ENCODE measurements around the gene HOXB5. TPM values are rescaled to one million over a fixed set of nuclear protein-coding genes. Genes with fewer than 3 reads are reported as not detected.

The HOXB5 gene
- total and polyA plus RNA-seq, 2 of the 4 experiments (the other 2 are of a cell fraction) = 0.54 to 18.0 TPM

DNA sequence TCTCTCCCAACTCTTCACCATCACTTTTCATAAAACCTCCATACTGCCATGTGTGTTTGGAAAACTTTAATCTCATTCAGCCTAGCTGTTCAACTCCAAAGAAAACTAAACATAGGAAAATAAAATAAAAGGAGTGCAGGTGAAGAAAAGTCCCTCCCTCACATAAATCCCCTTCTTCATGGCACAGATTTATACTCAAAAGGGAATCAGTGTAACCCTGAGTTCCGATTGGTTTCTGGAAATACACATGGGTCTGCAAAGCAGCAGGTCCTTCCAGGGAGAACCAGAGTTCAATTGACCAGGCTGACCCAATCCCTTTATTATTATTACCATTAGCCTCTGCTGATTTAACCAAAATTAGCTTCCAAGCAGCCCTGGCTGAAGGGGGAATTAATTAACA is 39.8 kb downstream of the HOXB5 start:
- intact Hi-C loops (cut with micrococcal nuclease) (loop anchor here (2.0 kb wide), 1 partner anchor 21 kb away; no protein-coding TSS in a partner anchor), in situ Hi-C loops (cut with MboI; ENCODE audit: low sequenced_read_pairs) (no loop called here), dilution Hi-C loops (cut with HindIII; ENCODE audit: low sequenced_read_pairs, unreplicated experiment) (no loop called here)
- Histone ChIP-seq H4K8ac (ENCODE audit: low read depth in 2 of 2, low read length in 2 of 2) (peak overlapping the region; percentile 30 to 87; a peak in 3 of 4 replicates), H2AK5ac (ENCODE audit: low read depth, low read length) (0 out of 2 replicates have a peak overlapping the region, but pooled peaks have one; percentile 3), H3K27ac (ENCODE audit: insufficient read depth, low read length) (peak overlapping the region; percentile 93; the same call in 1 of the 2 replicates), H3K27me3 (ENCODE audit: control insufficient read depth, insufficient read depth, low read length) (no peaks in the 10 kb centered on the region), H2BK5ac (ENCODE audit: low read depth, low read length, poor library complexity, severe bottlenecking) (peak overlapping the region; percentile 96), H3K9me1 (ENCODE audit: insufficient read depth, low read length) (no peaks in the 10 kb centered on the region), H3K36me3 (ENCODE audit: control insufficient read depth, insufficient read depth, low read length) (peaks cover 35% of the 10 kb centered on the region), H3K23ac (ENCODE audit: low read depth, low read length) (peak overlapping the region; percentile 95), H2BK15ac (ENCODE audit: low read depth, low read length) (peak overlapping the region; percentile 44; the same call in 1 of the 3 replicates), H3K4me1 (ENCODE audit: control insufficient read depth, insufficient read depth, low read length) (peaks cover 49% of the 10 kb centered on the region), H3K4me3 (ENCODE audit: insufficient read depth, low read depth, low read length) (peak overlapping the region; percentile 18; the same call in 1 of the 2 replicates), H3K18ac (ENCODE audit: low read depth, low read length) (peak overlapping the region; percentile 55; the same call in 1 of the 2 replicates), H4K20me1 (ENCODE audit: insufficient read depth, low read length) (0 out of 2 replicates have a peak, but pooled peaks cover 4% of the 10 kb centered on the region), H3K4ac (ENCODE audit: low read depth, low read length) (peak overlapping the region; percentile 81), H2AK9ac (replicated peaks; ENCODE audit: low read depth, low read length, poor library complexity) (peak overlapping the region; percentile 38), H4K5ac (ENCODE audit: low read depth, low read length) (peak overlapping the region; percentile 53; the same call in 1 of the 2 replicates), H3K14ac (replicated peaks; ENCODE audit: low read depth, low read length) (peak overlapping the region; percentile 23), H3K4me2 (ENCODE audit: low read depth, low read length) (peak overlapping the region; percentile 92), H3K56ac (ENCODE audit: extremely low read depth, insufficient read depth, low read length) (peak overlapping the region; percentile 63), H4K91ac (ENCODE audit: insufficient read depth, low read depth, low read length) (peak overlapping the region; percentile 79), H2BK120ac (ENCODE audit: low read depth, low read length) (peak overlapping the region; percentile 83), H2BK20ac (ENCODE audit: low read depth, low read length) (peak overlapping the region; percentile 37; the same call in 1 of the 2 replicates), H3K79me1 (ENCODE audit: low read depth in 1 of 2, low read length in 2 of 2) (no peaks in the 10 kb centered on the region; a peak in 1 of 4 replicates), H3K9ac (ENCODE audit: low read depth, low read length) (peak overlapping the region; percentile 91), H3K9me3 (ENCODE audit: control insufficient read depth, insufficient read depth, low read length) (no peaks in the 10 kb centered on the region), H2AFZ (replicated peaks; ENCODE audit: low read length, poor library complexity) (no peak overlapping the region)
- TF ChIP-seq CEBPB (IDR thresholded peaks at IDR 0.05; ENCODE audit: low read depth, low read length) (no peak), RFX5 (IDR thresholded peaks at IDR 0.05; ENCODE audit: low read depth, low read length) (no peak), POLR2A (IDR thresholded peaks at IDR 0.05; ENCODE audit: low read depth, low read length) (no peak), SMC3 (IDR thresholded peaks at IDR 0.05; ENCODE audit: low read depth, low read length) (no peak), MAFK (IDR thresholded peaks at IDR 0.05; ENCODE audit: low read depth, low read length) (no peak), MAZ (IDR thresholded peaks at IDR 0.05; ENCODE audit: borderline replicate concordance, low read depth, low read length) (no peak), MXI1 (IDR thresholded peaks at IDR 0.05; ENCODE audit: borderline replicate concordance, low read depth, low read length) (no peak), BHLHE40 (IDR thresholded peaks at IDR 0.05; ENCODE audit: low read depth, low read length) (no peak), CTCF (conservative IDR thresholded peaks at IDR 0.05; ENCODE audit: low read depth, low read length) (no peak), ELK1 (IDR thresholded peaks at IDR 0.05; ENCODE audit: borderline replicate concordance, low read depth, low read length) (no peak), FOS (IDR thresholded peaks at IDR 0.05; ENCODE audit: low read depth, low read length) (no peak), CHD1 (IDR thresholded peaks at IDR 0.05; ENCODE audit: low read depth, low read length) (no peak), NFE2L2 (IDR thresholded peaks at IDR 0.05; ENCODE audit: low read depth, low read length) (no peak), RCOR1 (IDR thresholded peaks at IDR 0.05; ENCODE audit: insufficient replicate concordance, low read length) (no peak), RAD21 (IDR thresholded peaks at IDR 0.05; ENCODE audit: low read length) (no peak)
- TF ChIP-seq, protein P1, sequence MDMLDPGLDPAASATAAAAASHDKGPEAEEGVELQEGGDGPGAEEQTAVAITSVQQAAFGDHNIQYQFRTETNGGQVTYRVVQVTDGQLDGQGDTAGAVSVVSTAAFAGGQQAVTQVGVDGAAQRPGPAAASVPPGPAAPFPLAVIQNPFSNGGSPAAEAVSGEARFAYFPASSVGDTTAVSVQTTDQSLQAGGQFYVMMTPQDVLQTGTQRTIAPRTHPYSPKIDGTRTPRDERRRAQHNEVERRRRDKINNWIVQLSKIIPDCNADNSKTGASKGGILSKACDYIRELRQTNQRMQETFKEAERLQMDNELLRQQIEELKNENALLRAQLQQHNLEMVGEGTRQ (IDR thresholded peaks at IDR 0.05; ENCODE audit: low read depth, low read length) = no peak
- 0% methylated on average over 1 of the region's 1 CpG; no CpG with 5 or more reads in 1 of the 2 experiments for WGBS, 2 experiments (ENCODE audit: extremely low coverage in 2 of 2, insufficient read length in 1 of 2)
- peak; percentile 34 for DNase-seq
- ChIA-PET CTCF (interaction anchor here (0.7 kb wide), 1 partner anchor 34 kb away, joined by 8 read pairs; no protein-coding TSS in a partner anchor), POLR2A (ENCODE audit: unreplicated experiment) (no interaction called here)
- no peak for ATAC-seq (ENCODE audit: low read depth)
- BruUV-seq (replicated peaks) = no TSS peak
